ENCODE results near the gene USP6NL. TPM values are rescaled to one million over a fixed set of nuclear protein-coding genes. Genes with fewer than 3 reads are reported as not detected.

USP6NL gene
- total RNA-seq, 1 donor from 2014 or later, result 20.0 TPM

DNA sequence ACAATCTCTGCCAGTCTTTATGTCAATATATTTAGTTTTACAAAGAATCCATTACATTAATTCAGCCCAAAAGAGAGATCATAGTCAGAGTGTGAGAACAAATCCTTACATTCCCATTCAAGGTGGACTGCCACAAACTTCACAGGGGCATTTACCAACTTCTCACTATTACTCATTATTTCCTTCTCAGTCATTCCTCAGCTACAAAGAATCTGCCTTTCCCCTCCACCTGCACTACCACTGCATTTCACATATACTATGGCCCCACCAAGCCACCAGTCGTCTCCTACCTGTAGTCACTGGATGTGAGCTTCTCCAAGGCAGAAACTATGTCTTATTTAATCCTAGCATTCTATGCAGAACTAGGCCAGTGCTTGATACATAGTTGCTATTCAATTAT lies 94.3 kb downstream of the USP6NL start:
- no peak for ATAC-seq
- intact Hi-C loops (cut with DNase I), result loop anchor here (10.0 kb wide), 1 partner anchor 208 kb away; no protein-coding TSS in a partner anchor
- Histone ChIP-seq H3K27ac (no peak overlapping the region), H3K36me3 (no peaks in the 10 kb centered on the region), H3K4me3 (no peak overlapping the region), H3K27me3 (ENCODE audit: low read depth) (no peaks in the 10 kb centered on the region), H3K9me3 (no peaks in the 10 kb centered on the region), H3K4me1 (peaks cover 20% of the 10 kb centered on the region)
- TF ChIP-seq CTCF (IDR thresholded peaks at IDR 0.05), result no peak
- DNase-seq, result no peak

- no peak for DNase-seq
- intact Hi-C loops (cut with DNase I), result loop anchor here (10.0 kb wide), 1 partner anchor 208 kb away; no protein-coding TSS in a partner anchor
- TF ChIP-seq CTCF (IDR thresholded peaks at IDR 0.05), result no peak
- Histone ChIP-seq H3K4me3 (no peak overlapping the region), H3K9me3 (no peaks in the 10 kb centered on the region), H3K4me1 (peaks cover 15% of the 10 kb centered on the region), H3K27ac (no peak overlapping the region), H3K27me3 (ENCODE audit: low read depth) (no peaks in the 10 kb centered on the region), H3K36me3 (no peaks in the 10 kb centered on the region)
- no peak for ATAC-seq
Observed at GRCh38 chr10:11516431-11516746, 95.1 kb downstream of the USP6NL start.

- Histone ChIP-seq H3K36me3 (no peaks in the 10 kb centered on the region), H3K9me3 (no peaks in the 10 kb centered on the region), H3K4me3 (no peak overlapping the region), H3K27me3 (ENCODE audit: low read depth) (no peaks in the 10 kb centered on the region), H3K4me1 (peaks cover 15% of the 10 kb centered on the region), H3K27ac (no peak overlapping the region)
- TF ChIP-seq CTCF (IDR thresholded peaks at IDR 0.05), result peak; percentile 83
- no peak for DNase-seq
- intact Hi-C loops (cut with DNase I), result loop anchor here (10.0 kb wide), 1 partner anchor 209 kb away; no protein-coding TSS in a partner anchor
- ATAC-seq, result peak; percentile 86 to 89
Observed at GRCh38 chr10:11515596-11516430, 95.6 kb downstream of the USP6NL start.

DNA sequence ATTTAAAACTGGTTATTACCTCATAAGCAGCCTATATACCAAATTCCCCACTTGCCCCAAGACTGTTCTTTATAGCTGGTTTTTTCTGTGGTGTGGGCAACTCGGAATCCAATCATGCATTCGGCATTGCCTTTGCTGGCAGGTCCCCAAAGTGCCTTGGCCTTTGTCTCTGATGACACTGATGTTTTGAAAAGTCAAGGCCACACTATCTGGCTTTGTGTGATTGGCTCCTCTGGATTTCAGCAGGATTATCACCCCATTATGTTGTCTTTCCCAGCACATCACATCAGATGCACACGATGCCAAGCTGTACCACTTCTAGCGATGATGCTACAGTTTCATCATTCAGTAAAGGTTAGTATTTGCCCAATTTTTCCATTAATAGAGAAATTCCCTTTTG lies 97.7 kb downstream of the USP6NL start:
- DNase-seq (no peak), ATAC-seq (no peak)
- TF ChIP-seq CTCF (IDR thresholded peaks at IDR 0.05), result no peak
- Histone ChIP-seq H3K27ac (no peak overlapping the region), H3K36me3 (no peaks in the 10 kb centered on the region), H3K4me1 (peaks cover 15% of the 10 kb centered on the region), H3K9me3 (no peaks in the 10 kb centered on the region), H3K27me3 (ENCODE audit: low read depth) (no peaks in the 10 kb centered on the region), H3K4me3 (no peak overlapping the region)
- intact Hi-C loops (cut with DNase I), result loop anchor here (10.0 kb wide), 1 partner anchor 211 kb away; no protein-coding TSS in a partner anchor

DNA sequence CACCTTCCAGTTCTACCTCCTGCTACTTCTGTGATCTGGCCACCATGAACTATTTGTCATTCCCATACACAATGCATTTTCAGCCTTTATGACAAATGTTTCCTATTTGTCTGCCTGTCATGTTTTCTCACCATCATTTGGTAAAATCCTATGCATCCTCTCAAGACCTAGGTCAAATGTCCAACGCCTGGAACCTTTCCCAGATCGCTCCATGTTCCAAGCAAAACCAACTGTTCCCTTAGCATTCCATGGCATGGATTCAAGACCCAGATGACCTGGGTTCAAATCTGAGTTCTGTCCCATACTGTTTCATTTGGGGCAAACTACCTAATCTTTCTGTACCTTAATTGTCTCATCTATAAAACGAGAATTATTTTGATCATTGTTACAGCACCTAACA lies 98.9 kb downstream of the USP6NL start:
- peaks cover 15% of the 10 kb centered on the region for H3K4me1 ChIP-seq
- TF ChIP-seq CTCF (IDR thresholded peaks at IDR 0.05), result no peak
- no peak overlapping the region for H3K27ac ChIP-seq
- H3K4me3 ChIP-seq, result no peak overlapping the region
- ATAC-seq, result no peak
- no peaks in the 10 kb centered on the region for H3K27me3 ChIP-seq (ENCODE audit: low read depth)
- no peak for DNase-seq
- H3K9me3 ChIP-seq, result no peaks in the 10 kb centered on the region
- intact Hi-C loops (cut with DNase I), result loop anchor here (10.0 kb wide), 1 partner anchor 212 kb away; no protein-coding TSS in a partner anchor
- peaks cover 7% of the 10 kb centered on the region for H3K36me3 ChIP-seq
